HG02852 (cell line): ENCODE results near the gene SSR3.
"Not testable (repeated sequence)": the region's sequence is repeated elsewhere in the genome, so short reads cannot be mapped to it uniquely, and the experiment has no call there.

Source experiments
- ATAC-seq: cut with Tn5 transposase; IDR thresholded peaks from one replicate; pipeline ENCODE4 v1.9.1; 2021; ENCODE audit warnings: mild to moderate bottlenecking, moderate library complexity; ENCODE audit not compliant: unreplicated experiment

SSR3 gene

GRCh38 chr3:156554842-156555687 lies at the start of gene SSR3:
Gene SSR3, minus strand, starts transcription at chr3:156555117. Its CDS starts 28 bp downstream, at chr3:156555089.
- ATAC-seq: peak; percentile 99

DNA sequence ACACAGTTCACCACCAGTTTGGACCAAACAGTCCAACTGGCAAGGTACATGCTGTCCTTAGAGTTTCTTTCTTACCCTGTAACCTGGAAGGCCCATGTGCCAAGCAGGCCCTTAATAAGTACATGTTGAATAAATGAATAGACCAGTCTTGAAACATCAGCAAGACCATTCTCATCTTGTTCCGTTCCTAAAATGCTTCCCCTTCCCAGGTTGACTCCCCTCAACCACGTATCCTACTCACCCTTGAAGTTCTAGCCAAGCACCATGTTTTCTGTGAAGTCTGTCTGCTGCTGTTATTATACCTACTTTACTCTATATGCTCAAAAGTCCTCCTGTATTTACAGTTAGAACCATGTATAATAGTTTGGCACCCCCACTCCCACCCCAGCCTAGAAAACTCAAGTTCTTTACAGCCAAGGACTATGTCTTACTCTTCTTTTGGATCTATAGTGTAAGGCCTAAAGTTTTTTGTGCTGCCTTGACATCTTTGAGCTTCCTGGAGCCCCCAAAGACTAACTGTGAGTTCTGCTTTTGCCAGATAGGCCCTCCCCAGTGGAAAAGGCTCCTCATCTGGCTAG lies 49.2 kb upstream of the SSR3 start:
- ATAC-seq: no peak

- ATAC-seq: no peak
These were observed 48.6 kb upstream of the SSR3 start for GRCh38 chr3:156603379-156604017.

DNA sequence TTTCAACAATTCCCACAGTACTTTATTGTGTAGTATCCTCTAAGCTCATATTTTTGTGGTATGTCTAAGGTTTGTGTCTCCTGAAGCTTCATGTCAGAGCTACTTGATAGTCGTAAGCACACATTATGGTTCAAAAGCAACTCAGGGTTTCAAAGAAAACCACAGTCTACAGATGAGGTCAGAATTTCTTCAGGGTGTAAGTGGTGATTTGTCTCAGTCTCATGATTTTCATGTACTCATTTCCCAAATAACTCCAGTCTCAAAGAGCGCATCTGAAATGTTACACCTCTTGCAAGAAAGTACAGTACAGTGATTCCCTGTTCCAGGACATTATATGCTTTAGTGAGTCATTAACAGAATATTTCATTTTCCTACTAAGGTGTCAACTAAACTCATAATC lies 47.5 kb upstream of the SSR3 start:
- ATAC-seq: no peak

DNA sequence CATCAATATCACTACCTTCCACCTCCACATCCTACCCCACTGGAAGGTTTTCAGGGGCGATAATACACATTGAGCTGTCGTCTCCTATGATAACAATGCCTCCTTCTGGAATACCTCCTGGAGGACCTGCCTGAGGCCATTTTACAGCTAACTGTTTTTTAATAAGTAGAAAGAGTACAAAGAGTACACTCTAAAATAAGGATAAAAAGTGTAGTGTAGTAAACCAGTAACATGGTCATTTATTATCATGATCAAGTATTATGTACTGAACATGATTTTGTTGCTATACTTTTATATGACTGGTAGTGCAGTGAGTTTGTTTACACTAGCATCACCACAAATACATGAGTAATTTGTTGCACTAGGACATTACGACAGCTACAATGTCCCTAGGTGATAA lies 46.6 kb upstream of the SSR3 start:
- no peak for ATAC-seq

GRCh38 chr3:156600834-156601233 lies 45.9 kb upstream of the SSR3 start:
- ATAC-seq: no peak

DNA sequence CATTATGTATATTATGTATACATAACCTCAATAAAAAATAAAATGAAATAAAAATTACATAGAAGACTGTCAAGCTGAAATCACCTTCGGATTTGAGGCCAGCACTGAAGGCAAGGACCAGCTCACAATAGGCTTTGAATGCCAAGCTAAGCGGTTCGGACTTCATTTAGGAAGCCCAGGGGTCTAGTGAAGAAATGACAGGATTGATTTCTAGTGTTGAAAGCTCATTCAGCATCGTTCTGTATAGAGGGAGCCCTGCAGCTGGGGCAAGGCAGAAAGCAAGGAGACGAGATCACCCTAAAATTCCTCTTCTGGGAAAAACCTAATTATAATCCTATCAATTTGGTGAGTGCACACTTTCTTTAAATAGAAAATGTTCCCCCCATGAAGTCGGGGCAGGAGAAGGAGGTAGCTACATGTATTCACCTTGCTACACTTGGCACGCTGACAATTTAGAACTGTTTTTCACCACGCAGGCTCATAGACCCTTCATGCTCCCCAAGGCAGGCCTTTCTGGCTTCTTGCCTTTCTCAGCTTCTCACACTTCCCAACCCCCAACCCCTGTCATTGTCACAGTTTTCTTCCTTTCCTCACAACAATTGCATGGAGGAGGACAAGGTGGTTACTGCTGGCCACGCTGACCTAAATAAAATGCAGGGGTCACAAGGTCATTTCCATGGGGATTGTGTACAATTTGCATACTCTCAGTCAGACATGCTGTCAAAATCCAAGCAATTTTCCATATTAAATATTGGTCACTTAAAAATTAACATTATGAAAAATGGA lies 44.4 kb upstream of the SSR3 start:
- no peak for ATAC-seq

- no peak for ATAC-seq
These were observed 43.5 kb upstream of the SSR3 start for GRCh38 chr3:156598413-156598812.

GRCh38 chr3:156594219-156594683 lies 39.3 kb upstream of the SSR3 start:
- ATAC-seq: no peak

DNA sequence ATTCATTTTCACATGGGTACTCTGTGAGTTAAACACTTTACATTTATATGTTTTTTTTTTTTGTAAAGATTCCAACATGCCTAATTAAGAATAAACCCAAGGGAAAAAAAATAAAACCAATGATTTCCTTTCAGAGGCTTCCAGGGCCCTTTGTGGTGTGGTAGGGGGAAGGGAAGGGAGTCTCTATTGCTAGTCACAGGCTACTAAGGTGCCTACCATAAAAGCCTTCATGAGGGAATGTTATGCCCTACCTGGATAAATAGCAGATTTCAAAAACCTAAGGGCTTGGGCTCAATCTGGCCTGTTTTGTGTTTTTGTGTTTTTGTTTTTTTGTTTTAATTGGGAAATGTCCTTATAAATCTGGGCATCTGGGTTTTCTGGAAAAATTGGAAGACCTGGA lies 38.9 kb upstream of the SSR3 start:
- no peak for ATAC-seq

DNA sequence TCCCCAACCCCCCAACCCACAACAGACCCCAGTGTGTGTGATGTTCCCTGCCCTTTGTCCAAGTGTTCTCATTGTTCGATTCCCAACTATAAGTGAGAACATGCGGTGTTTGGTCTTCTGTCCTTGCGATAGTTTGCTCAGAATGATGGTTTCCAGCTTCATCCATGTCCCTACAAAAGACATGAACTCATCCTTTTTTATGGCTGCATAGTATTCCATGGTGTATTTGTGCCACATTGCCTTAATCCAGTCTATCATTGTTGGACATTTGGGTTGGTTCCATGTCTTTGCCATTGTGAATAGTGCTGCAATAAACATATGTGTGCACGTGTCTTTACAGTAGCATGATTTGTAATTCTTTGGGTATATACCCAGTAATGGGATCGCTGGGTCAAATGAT lies 34.9 kb upstream of the SSR3 start:
- not testable (repeated sequence) for ATAC-seq

DNA sequence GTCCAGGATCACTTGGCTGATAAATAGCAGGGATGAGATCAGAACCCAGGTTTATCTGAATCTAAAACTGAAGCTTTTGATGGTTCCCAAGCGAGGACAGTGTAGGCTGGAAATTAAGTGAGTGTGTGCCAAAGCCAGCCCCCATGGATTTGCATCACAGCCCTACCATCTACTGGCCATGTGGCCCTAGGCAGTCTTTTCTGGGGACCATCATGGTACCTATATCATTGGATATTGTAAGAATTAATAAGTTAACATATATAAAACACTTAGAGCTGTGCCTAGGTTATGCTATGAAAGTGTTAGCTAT lies 32.8 kb upstream of the SSR3 start:
- peak; percentile 3 for ATAC-seq

DNA sequence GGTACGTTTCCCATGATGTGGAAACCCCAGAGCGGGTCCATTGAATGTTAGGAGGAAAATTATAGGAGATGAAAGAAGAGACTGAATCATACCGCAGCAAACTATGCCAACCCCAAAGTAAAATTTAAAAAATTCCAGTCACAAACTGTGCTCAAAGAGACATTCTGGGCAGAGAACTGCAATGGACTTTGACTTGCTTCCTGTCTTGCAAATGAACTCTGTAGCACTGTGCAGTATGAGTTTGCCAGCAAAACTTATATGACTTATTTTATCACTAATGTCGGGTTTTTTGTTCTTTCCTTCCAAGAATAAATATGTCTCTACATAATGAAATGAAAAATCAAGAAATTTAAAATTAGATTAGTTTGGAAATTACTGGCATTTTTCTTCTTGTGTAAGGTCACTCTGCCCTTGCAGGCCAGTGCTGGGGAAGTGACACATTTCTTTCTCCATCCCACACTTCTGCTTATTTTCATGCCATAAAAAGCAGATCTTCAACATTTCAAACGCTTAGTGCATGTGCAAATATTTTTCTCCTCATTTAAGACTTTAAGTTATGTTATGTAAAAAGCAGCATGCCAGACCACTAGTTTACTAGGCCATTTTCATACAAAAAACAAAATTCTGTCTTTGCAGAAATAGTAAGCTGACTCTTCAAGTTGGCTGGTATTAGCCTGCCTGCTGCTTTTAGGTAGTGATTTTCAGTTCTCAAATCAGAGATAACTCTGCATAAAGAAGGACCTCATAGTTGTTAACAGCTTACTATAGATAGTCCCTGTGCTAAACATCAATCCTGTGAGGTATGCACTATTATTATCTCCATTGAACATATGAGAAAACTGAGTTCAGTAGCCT lies 32.2 kb upstream of the SSR3 start:
- ATAC-seq: peak; percentile 60

GRCh38 chr3:156583469-156583868 lies 28.6 kb upstream of the SSR3 start:
- no peak for ATAC-seq

- ATAC-seq: peak; percentile 44
These were observed 27.7 kb upstream of the SSR3 start for GRCh38 chr3:156582532-156583183.

GRCh38 chr3:156581954-156582353 lies 27.0 kb upstream of the SSR3 start:
- no peak for ATAC-seq

GRCh38 chr3:156581033-156581432 lies 26.1 kb upstream of the SSR3 start:
- ATAC-seq: no peak

DNA sequence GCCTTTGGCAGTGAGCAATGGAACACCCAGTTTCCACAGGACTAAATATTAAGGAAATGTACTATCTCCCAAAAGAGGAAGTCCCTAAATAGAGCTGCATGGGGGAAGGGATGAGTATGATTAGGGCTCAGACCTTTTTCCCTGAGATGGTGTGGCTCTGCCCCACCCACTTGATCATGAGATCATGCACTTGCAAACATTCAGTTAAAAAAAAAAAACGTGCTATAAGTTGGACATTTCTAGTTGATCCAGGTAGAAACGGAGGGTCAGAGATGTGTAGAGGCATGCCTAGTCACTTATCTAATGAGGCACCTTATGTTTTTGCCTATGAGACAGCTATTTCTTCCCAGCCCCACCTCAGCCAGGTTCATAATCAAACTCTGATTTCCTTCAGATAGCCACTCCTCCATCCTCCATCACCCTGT lies 24.5 kb upstream of the SSR3 start:
- no peak for ATAC-seq

- ATAC-seq: no peak
These were observed 22.8 kb upstream of the SSR3 start for GRCh38 chr3:156577736-156578135.
